NCI-H446 (cell line): ENCODE data around the gene SNX30.

Source experiments
- DNase-seq, 2 experiments: peaks; one replicate each; lab custom pipeline; 2025; lab: John Stamatoyannopoulos, UW

Gene SNX30

DNA sequence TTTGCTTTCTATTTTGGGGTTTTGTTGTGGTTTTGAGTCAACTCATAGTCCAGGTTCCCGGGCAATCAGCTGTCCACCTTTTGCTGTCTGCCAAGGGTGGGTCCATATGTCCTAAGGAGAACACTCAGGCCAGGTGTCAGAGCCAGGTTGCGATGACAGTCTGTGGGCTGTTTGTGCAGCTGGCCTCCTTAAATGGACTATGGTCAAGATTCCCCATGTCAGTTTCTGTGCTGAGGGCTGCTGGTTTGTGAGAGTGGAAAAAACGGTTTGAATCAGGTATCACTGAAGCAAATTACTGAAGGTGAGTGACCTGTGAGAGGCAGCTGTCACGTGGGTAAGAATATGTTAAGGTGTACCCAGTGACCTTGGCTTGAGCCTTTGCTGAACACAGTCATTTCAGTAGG, 33.0 kb downstream of the SNX30 start:
- DNase-seq, result no peak

- DNase-seq, result no peak
Measured at GRCh38 chr9:112784020-112784785, 33.6 kb downstream of the SNX30 start.

DNA sequence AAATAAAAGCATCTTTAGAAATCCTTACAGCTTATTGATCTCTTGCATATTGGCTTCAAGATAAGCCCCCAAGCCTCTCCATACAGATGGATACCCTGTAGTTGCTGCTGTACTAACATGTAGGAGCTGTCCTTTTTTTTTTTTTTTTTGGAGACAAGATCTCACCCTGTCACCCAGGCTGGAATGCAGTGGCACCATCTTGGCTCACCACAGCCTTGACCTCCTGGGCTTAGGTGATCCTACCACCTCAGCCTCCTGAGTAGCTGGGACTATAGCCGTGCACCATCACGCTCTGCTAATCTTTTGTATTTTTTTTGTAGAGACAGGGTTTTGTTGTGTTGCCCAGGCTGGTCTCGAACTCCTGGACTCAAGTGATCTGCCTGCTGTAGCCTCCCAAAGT, 35.4 kb downstream of the SNX30 start:
- DNase-seq, result no peak

- DNase-seq, result no peak
Measured at GRCh38 chr9:112786829-112787520, 36.4 kb downstream of the SNX30 start.

- no peak for DNase-seq
Measured at GRCh38 chr9:112787978-112788377, 37.4 kb downstream of the SNX30 start.

GRCh38 chr9:112789473-112789872, 38.9 kb downstream of the SNX30 start:
- no peak for DNase-seq

GRCh38 chr9:112789891-112790774, 39.6 kb downstream of the SNX30 start:
- DNase-seq, result no peak

- DNase-seq, result no peak
Measured at GRCh38 chr9:112792670-112793069, 42.1 kb downstream of the SNX30 start.

DNA sequence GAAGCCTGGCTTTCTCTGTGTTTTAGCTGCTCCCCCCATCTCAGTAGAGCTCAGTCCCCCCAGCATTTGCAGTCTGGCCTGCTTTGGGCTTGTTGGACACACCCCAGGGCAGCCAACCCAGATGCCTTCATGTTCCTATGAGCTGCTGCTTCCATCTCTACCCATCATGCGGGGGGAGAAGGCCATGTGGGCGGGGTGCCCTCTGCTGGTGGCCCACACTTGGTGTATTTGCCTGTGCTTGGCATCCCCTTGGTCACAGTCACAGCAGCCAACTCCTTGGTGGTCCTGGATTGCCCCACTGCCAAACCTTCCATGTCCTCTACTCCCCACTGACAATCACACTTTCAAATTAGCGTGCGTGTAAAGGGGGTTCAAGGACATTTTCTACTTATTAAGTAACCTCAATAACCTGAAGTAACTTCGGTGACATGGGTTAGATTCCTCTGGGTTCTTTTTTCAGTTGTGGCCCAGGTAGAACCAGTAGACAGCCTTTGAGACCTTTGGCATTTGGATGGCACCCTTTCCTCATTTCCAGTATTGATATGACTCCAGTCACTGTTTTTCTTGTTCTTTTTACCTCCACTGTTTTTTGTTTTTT, 42.8 kb downstream of the SNX30 start:
- DNase-seq, result peak; percentile 10 to 18

DNA sequence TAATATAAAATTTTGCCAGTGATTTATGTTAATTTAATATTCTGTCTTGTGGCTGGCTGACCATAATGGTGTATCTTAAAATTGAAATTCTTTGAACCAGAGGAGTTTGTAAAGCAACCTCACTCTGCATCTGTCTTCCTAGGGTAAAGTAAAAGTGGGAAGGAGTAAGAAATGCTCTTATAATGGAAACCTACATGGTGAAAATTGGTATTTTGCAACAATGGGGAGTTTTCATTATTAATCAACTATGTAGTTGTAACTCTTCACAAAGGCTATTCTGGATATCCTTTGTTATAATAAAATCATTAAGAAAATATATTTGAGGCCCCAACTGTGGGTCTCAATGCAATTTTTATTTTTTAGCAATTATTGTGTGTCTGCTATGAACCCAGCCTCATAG, 44.2 kb downstream of the SNX30 start:
- no peak for DNase-seq

DNA sequence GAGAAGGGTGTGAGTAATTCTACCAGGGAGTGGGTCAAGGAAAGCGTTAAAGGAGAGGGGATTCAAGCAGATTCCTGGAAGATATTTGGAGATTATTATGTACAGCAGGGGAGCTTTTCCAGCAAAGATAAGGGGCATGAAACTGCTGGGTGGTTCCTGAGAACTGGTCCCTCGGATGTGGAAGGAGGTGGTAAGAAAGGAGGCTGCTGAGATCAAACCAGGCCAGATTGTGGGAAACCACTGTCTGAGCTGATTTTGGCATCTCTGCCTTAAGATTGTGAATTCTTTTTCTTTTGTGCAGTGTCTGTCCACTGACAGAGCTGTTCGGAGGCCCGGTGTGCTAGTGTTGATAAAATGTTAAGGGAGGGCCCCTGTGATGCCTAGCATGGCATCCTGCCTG, 45.4 kb downstream of the SNX30 start:
- DNase-seq, result no peak

- DNase-seq, result no peak
Measured at GRCh38 chr9:112796485-112796884, 45.9 kb downstream of the SNX30 start.

GRCh38 chr9:112809351-112809848, 58.8 kb downstream of the SNX30 start:
- no peak for DNase-seq

- DNase-seq, result no peak
Measured at GRCh38 chr9:112809906-112810305, 59.3 kb downstream of the SNX30 start.

DNA sequence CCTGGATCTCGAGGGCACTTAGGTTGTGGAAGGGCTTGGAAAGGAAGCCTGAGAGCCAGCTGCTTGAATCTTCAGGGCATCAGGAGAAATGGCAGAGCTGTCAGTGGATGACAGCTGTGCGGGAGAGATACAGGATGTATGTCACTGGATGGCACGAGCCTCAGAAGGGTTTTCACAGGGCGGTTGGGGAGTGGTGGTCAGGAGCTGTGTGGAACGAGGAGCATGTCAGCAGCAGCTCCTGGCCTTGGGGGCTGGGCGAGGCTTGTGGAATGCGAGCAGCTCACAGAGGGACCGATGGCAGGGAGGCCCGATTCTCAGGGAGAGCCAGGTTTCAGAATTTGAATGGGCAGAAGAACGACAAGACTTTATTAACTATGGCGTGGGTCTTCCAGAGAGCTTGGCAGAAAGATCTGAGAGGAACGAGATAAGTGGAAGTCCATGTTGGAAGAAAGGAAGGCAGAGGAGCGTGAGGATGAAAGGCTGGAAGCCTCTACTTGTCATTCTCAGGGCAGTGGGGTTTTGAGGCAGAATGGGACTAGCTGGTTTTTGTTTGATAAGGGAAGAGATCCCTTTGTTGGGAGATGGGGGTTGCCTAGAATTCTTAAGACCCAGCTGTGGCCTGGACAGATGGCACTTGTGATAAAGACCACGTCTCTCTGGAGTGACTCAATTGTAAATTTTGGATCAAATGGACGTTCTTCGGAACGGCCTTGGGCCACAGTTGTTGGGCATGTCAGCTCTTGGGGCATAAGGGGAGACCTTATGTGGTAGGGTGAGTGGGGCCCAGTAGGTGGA, 60.3 kb downstream of the SNX30 start:
- DNase-seq, result no peak

GRCh38 chr9:112811518-112811917, 61.0 kb downstream of the SNX30 start:
- DNase-seq, result no peak

DNA sequence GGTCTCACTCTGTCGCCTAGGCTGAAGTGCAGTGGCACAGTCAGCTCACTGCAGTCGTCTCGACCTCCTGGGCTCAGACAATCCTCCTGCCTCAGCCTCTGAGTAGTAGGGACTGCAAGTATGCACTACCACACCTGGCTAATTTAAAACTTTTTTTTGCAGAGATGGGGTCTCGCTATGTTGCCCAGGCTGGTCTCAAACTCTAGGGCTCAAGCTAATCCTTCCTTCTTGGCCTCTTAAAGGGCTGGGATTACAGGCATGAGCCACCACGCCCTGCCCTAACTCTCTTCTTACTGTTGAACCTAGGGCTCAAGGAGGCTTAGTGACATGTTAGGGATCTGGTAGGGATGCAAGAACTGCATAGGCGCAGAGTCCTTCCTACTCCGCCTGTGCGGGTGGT, 65.3 kb downstream of the SNX30 start:
- DNase-seq, result no peak

- no peak for DNase-seq
Measured at GRCh38 chr9:112817860-112818203, 67.3 kb downstream of the SNX30 start.

- peak; percentile 22 to 46 for DNase-seq
Measured at GRCh38 chr9:112819635-112820496, 69.3 kb downstream of the SNX30 start.

- DNase-seq, result no peak
Measured at GRCh38 chr9:112820881-112821280, 70.3 kb downstream of the SNX30 start.
